IPS-18c (cell line): ENCODE results near the gene UGT1A6.

Source experiments
- H3K4me3 ChIP-seq: 2 replicates; pipeline ENCODE4 v1.7.0; 2013; ENCODE audit warnings: low read depth, mild to moderate bottlenecking, low read length, moderate library complexity; ENCODE audit not compliant: insufficient read depth
- H3K9me3 ChIP-seq: one replicate; pipeline ENCODE4 v1.6.1; 2013; ENCODE audit warnings: mild to moderate bottlenecking, low read length, moderate library complexity; ENCODE audit not compliant: control insufficient read depth, insufficient read depth

Gene UGT1A6

DNA sequence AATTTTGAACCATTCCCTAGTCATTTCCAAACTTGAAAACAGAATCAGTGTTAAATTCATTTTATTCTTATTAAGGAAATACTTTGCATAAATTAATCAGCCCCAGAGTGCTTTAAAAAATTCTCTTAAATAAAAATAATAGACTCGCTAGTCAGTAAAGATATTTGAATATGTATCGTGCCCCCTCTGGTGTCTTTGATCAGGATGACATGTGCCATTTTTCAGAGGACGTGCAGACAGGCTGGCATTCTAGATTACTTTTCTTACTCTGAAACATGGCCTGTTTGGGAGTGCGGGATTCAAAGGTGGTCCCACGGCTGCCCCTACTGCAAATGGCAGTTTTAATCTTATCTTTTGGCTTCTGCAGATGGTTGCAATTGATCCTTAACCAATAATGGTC, 79.9 kb downstream of the UGT1A6 start:
- no peaks in the 10 kb centered on the region for H3K9me3 ChIP-seq
- H3K4me3 ChIP-seq, result no peak overlapping the region

DNA sequence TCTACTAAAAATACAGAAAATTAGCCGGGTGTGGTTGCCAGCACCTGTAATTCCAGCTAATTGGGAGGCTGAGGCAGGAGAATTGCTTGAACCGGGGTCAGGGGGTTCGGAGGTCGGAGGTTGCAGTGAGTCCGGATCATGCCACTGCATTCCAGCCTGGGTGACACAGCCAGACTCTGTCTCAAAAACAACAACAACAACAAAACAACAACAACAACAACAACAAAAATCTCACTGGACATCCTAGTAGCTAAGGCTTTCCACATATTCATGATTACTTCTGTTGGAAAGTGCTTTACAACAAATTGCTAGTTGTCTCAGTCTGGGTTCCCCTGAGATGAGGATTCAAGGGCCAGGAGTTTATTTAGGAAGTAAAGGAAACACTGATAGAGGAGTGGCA, 81.2 kb downstream of the UGT1A6 start:
- no peaks in the 10 kb centered on the region for H3K9me3 ChIP-seq

DNA sequence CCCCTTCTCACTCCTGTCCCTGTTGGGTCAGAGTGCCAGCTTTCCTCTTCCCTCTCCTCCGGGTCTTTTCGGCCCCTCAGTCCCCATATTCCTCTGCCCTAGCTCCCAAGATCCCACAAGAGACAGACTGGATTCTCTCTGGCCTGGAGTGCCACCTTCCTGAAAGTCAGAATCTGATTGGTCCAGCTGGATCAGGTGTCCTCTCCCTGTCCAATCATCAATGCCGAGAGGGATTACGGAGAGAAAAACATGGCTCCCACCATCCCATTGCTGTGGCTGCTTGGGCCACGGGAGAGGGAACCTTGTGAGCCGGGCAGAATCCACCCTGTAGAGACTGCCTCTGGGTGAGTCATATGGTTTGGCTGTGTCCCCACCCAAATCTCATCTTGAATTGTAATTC, 82.7 kb downstream of the UGT1A6 start:
- H3K4me3 ChIP-seq, result no peak overlapping the region
- no peaks in the 10 kb centered on the region for H3K9me3 ChIP-seq

More for the DNA sequence above, 81.2 kb downstream of the UGT1A6 start:
- H3K4me3 ChIP-seq, result no peak overlapping the region

DNA sequence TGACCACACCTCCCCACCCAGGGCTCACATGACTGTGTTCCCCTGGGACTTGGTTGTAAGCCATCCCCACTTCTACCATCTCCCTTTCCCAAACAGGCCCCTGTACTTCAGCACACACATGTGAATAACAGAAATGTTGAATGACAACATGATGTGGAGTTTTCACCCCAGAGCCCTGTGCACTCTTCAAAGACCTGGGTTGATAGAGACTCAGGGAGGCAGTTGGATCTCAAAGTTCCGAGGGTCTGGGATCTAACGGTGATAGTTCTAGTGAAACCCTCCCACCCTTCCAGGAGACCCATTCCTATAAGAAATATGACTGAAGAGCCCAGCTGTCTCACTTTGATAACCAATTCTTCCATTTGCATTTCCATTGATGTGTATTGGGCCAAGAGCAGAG, 85.3 kb downstream of the UGT1A6 start, which contains the start of gene MROH2A:
Gene MROH2A, plus strand, starts transcription at position 301 of the 400 bp plus-strand sequence. CDS start 1,029 bp downstream, outside the sequence.
- Histone ChIP-seq H3K4me3 (no peak within 1 kb of the TSS), H3K9me3 (no peaks in the 10 kb centered on the region)

DNA sequence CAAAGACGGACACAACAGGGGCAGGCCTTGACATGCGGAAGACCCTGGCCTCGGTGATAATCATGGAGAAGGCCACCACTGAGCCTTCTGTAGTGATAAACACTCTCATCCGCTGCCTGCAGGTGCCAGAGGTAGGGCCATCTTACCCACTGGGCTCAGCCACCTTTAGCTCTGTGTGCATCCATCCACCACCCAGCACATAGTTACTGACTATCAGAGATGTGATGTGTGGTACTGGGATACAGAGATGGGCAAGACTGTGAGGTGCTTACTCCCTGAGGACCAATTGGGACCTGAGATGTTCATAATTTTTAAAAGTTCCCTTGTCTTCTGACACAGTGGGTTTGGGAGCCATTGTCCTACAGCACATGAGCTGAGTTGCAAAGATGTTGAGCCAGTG, 87.0 kb downstream of the UGT1A6 start:
- Histone ChIP-seq H3K4me3 (no peak overlapping the region), H3K9me3 (no peaks in the 10 kb centered on the region)

- H3K9me3 ChIP-seq, result peaks cover 3% of the 10 kb centered on the region
- H3K4me3 ChIP-seq, result no peak overlapping the region
Measured at GRCh38 chr2:233780771-233781170, 88.1 kb downstream of the UGT1A6 start.

DNA sequence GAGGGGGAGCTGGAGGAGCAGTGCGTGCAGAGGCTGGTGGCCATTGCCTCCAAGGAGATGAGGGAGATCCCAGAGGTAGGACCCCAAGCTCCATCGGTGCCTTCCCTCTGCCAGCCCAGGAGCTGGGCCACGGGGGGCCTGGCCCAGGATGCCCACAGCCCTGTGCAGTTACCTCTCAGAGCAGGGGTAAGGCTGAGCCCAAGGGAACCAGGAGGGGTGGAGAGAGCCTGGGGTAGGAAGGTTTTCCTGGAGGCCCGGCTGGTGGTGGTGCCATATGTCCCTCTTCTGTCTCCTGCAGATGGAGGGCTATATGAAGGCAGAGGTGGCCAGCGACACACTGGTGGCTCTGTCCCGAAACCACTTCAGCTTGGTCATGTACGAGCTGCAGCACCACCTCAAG, 96.9 kb downstream of the UGT1A6 start:
- H3K9me3 ChIP-seq, result peaks cover 5% of the 10 kb centered on the region
- H3K4me3 ChIP-seq, result no peak overlapping the region

GRCh38 chr2:233791151-233791882, 98.6 kb downstream of the UGT1A6 start:
- H3K9me3 ChIP-seq, result peaks cover 2% of the 10 kb centered on the region

DNA sequence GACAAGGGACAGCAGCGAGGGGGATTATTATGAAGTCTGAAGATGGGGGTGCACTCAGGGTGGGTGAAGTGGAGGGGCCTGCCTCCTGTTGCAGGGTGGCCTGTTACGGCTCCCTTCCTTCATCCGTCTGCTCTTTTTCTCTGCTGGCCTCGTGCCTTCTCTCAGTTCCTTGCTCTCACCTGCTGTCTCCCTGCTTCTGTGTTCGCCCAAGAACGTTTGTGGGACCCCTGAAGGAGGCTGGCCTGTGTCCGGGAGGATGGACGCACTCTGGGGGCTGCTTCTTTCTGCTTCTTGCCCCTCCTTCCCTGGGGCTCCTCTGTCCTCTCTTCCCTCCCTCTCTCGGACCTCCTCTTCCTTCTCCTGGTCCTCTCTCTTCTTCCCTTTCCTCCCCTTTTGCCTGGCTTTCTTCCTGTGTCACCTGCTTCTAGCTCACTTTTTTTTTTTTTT, 99.2 kb downstream of the UGT1A6 start:
- Histone ChIP-seq H3K4me3 (no peak overlapping the region), H3K9me3 (peaks cover 2% of the 10 kb centered on the region)

More at GRCh38 chr2:233791151-233791882, 98.6 kb downstream of the UGT1A6 start:
- H3K4me3 ChIP-seq, result no peak overlapping the region

DNA sequence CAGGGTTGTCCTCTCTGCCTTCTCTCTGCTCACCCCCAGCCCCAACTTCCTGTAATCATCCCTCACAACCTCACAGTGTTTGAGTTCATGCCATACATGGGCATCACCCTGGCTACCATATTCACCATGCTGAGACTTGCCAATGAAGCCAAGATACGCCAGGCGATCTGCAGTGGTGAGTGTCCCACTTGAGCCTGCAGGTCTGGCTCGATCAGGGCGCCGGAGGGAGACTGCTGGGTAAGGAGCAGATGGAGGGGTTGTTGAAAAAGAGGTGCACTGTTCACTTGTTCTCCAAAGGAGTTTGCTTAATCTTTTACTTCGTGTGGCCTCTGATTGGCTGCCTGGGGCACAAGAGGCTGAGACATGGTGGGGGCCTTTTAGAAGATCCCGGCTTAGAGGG, 100.0 kb downstream of the UGT1A6 start:
- Histone ChIP-seq H3K9me3 (peaks cover 2% of the 10 kb centered on the region), H3K4me3 (no peak overlapping the region)

DNA sequence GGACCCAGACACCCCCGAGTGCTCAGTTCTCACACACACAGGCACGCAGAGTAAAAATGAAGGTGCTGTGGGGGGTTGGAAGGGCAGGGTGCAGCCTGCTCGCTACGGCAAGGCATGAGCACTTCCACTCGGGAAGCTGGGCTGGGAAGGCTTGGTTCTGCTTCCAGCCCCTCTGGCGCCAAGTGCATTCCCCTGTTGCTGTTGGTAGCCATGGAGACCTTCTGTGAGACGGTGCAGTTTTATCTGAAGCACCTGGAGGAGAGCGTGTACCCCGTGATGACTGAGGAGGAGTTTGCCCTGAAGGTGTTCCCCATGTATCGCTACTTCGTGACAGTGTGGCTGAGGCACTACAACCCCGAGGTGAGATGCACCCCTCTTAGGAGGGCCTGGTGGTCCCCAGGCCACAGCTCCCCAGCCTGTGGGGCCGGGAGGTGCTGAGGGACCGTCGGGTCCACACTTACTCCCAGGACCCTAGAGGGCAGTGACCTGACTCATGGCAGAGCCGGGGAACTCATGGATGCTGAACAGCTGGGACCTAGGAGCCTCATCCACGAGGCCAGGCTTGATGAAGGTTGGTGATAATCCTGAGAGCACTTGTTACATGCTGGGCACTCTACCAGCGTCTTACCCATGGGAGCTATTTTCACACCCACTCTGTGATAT, 100.9 kb downstream of the UGT1A6 start:
- Histone ChIP-seq H3K9me3 (peaks cover 2% of the 10 kb centered on the region), H3K4me3 (no peak overlapping the region)

GRCh38 chr2:233794128-233794658, 101.5 kb downstream of the UGT1A6 start:
- no peak overlapping the region for H3K4me3 ChIP-seq

GRCh38 chr2:233795735-233796171, 103.1 kb downstream of the UGT1A6 start:
- Histone ChIP-seq H3K9me3 (peaks cover 2% of the 10 kb centered on the region), H3K4me3 (no peak overlapping the region)

More at GRCh38 chr2:233794128-233794658, 101.5 kb downstream of the UGT1A6 start:
- peaks cover 2% of the 10 kb centered on the region for H3K9me3 ChIP-seq

DNA sequence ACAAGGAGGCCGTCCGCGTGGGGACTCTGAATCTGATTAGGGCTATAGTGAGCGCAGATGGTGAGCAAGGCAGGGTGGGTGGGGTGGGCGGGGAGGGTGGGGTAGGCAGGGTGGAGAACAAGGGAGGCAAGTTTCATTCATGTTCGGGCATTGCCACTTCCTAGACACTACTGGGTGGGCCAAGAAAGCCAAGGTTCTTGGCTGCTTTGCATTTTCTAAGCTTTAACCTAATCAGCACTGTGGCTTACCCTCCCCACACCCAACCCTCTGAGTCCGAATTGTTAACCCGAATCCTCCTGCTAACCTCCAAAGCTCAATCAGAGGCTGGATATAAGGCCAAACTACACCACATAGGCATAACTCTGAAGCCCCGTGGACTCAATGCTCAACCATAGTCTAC, 103.6 kb downstream of the UGT1A6 start:
- Histone ChIP-seq H3K9me3 (peaks cover 2% of the 10 kb centered on the region), H3K4me3 (no peak overlapping the region)

GRCh38 chr2:233798335-233799086, 105.8 kb downstream of the UGT1A6 start:
- Histone ChIP-seq H3K4me3 (no peak overlapping the region), H3K9me3 (no peaks in the 10 kb centered on the region)

DNA sequence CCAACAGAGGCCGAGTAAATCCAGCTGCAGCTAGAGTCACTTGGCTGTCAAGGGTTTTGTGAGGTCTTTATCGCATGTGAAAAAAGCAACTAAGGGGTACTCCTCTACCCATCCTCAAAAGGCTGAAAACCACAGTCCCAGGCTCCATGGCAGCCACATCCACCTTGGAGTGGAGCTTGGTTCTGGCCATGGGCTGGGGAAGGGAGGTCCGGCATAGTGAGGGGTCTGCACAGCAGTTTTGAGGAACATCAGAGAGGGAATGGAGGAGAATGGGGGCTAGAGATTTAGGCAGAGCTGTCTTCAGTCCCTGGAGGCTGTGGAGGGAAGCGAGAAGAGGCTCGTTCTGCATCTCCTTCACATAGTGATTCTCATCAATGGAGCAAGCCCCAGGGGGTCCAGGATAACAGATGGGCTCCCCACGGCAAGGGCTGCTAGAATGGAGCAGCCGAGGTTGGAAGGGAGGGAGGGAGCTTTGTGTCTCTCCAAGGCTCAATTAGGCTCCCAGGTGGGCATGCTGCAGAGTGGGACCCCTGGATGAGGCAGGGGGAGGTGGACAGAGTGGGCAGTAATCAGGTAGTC, 106.5 kb downstream of the UGT1A6 start:
- H3K4me3 ChIP-seq, result no peak overlapping the region
- H3K9me3 ChIP-seq, result no peaks in the 10 kb centered on the region

DNA sequence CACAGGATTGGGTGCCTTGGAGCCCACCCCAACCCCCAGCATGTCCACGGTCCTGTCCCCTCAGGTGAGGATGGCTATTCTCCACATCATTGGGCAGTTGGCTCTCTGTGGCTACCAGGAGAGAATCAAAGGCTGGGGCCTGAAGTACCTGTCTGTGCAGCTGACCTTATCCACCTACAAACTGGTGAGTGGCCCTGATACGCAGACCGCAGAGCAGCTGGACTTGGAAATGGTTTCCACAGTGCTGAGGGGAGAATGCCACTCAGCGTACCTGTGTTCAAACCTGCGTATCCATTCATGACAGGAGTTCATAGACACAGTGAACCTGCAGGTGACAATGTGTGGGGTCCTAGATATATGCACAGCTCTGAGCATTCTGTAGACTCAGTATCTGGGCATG, 107.0 kb downstream of the UGT1A6 start:
- Histone ChIP-seq H3K9me3 (no peaks in the 10 kb centered on the region), H3K4me3 (no peak overlapping the region)
